SU-DHL-6 (cell line): Measurements from ENCODE around the gene APBA2.

Experiments
- H2AFZ ChIP-seq: fragments of 200-600 bp; sonication (generic); 2 replicates; pipeline ENCODE4 v1.6.1; 2014; ENCODE audit warnings: low read depth, mild to moderate bottlenecking, moderate library complexity, mixed read lengths, antibody characterized with exemption, low read length; ENCODE audit not compliant: severe bottlenecking
- H3F3A ChIP-seq: fragments of 200-600 bp; shearing (Covaris generic); 2 replicates; pipeline ENCODE4 v1.6.0; 2016; ENCODE audit warnings: antibody characterized with exemption, mild to moderate bottlenecking; ENCODE audit not compliant: insufficient read depth
- H3K27ac ChIP-seq: fragments of 200-600 bp; sonication (generic); 2 replicates; pipeline ENCODE4 v1.5.1; 2016; ENCODE audit warnings: low read depth, mild to moderate bottlenecking, low read length, moderate library complexity, mixed read lengths
- H3K27me3 ChIP-seq: fragments of 200-600 bp; sonication (generic), shearing (Covaris generic); 2 replicates; pipeline ENCODE4 v1.6.0; 2014; ENCODE audit warnings: mild to moderate bottlenecking, low read length
- H3K36me3 ChIP-seq: fragments of 200-600 bp; sonication (generic); 2 replicates; pipeline ENCODE4 v1.6.1; 2014; ENCODE audit warnings: mild to moderate bottlenecking, low read length, mixed read lengths
- H3K4me2 ChIP-seq: fragments of 300-600, 200-600 bp; shearing (Covaris generic), sonication (generic); 2 replicates; pipeline ENCODE4 v1.6.0; 2014; ENCODE audit warnings: low read length, low read depth, mild to moderate bottlenecking; ENCODE audit not compliant: poor library complexity, severe bottlenecking
- H3K4me3 ChIP-seq: fragments of 200-600 bp; sonication (generic); 2 replicates; pipeline ENCODE4 v1.5.1; 2014; ENCODE audit warnings: antibody characterized with exemption, low read length, mild to moderate bottlenecking, mixed read lengths; ENCODE audit not compliant: insufficient read depth, poor library complexity, severe bottlenecking
- H3K79me2 ChIP-seq: fragments of 200-600 bp; sonication (generic); 2 replicates; pipeline ENCODE4 v1.6.1; 2014; ENCODE audit warnings: mild to moderate bottlenecking, low read length, moderate library complexity; ENCODE audit not compliant: insufficient read depth
- H3K9ac ChIP-seq: fragments of 200-600 bp; sonication (generic); 2 replicates; pipeline ENCODE4 v1.7.0; 2014; ENCODE audit warnings: mild to moderate bottlenecking, low read length
- H3K9me2 ChIP-seq: fragments of 200-600 bp; sonication (generic); replicated peaks from 2 replicates; pipeline ENCODE4 v1.6.1; 2014; ENCODE audit warnings: low read length; ENCODE audit not compliant: insufficient read depth
- H3K9me3 ChIP-seq: fragments of 200-600 bp; sonication (generic); 2 replicates; pipeline ENCODE4 v1.6.1; 2014; ENCODE audit warnings: low read length, mixed read lengths; ENCODE audit not compliant: insufficient read depth
- H4K20me1 ChIP-seq: fragments of 200-600 bp; sonication (generic); 2 replicates; pipeline ENCODE4 v1.6.1; 2014; ENCODE audit warnings: low read depth, mild to moderate bottlenecking, antibody characterized with exemption, low read length, moderate library complexity, mixed read lengths
- CTCF ChIP-seq: fragments of 200-600 bp; sonication (generic); IDR thresholded peaks from one replicate; pipeline ENCODE4 v1.5.1; 2017; ENCODE audit warnings: antibody characterized with exemption, mild to moderate bottlenecking, low read length, moderate library complexity; ENCODE audit not compliant: insufficient read depth, poor library complexity, severe bottlenecking
- EZH2phosphoT487 ChIP-seq: fragments of 200-600 bp; sonication (generic), shearing (Covaris generic); conservative IDR thresholded peaks from 2 replicates; pipeline ENCODE4 v1.6.1; 2018; ENCODE audit warnings: mild to moderate bottlenecking, antibody characterized with exemption, low read length, moderate library complexity, mixed read lengths

APBA2 gene

GRCh38 chr15:28914483-28915023 lies 28.8 kb downstream of the APBA2 start:
- no peak overlapping the region for H3K27ac ChIP-seq
- H3K4me3 ChIP-seq = no peak overlapping the region
- H4K20me1 ChIP-seq = no peaks in the 10 kb centered on the region
- H3K4me2 ChIP-seq = no peak overlapping the region
- H3K27me3 ChIP-seq = no peaks in the 10 kb centered on the region
- H3F3A ChIP-seq = no peaks in the 10 kb centered on the region
- TF ChIP-seq CTCF = no peak
- no peak for TF ChIP-seq EZH2phosphoT487
- no peaks in the 10 kb centered on the region for H3K36me3 ChIP-seq
- H3K79me2 ChIP-seq = no peaks in the 10 kb centered on the region
- H3K9me2 ChIP-seq = no peaks in the 10 kb centered on the region
- H3K9ac ChIP-seq = no peak overlapping the region
- no peaks in the 10 kb centered on the region for H3K9me3 ChIP-seq
- H2AFZ ChIP-seq = no peak overlapping the region

GRCh38 chr15:28915041-28915810 lies 29.5 kb downstream of the APBA2 start:
- no peak overlapping the region for H3K9ac ChIP-seq
- H3K9me2 ChIP-seq = no peaks in the 10 kb centered on the region
- H3K4me3 ChIP-seq = no peak overlapping the region
- no peak overlapping the region for H3K4me2 ChIP-seq
- H2AFZ ChIP-seq = no peak overlapping the region
- no peaks in the 10 kb centered on the region for H4K20me1 ChIP-seq
- no peaks in the 10 kb centered on the region for H3K79me2 ChIP-seq
- H3K27me3 ChIP-seq = no peaks in the 10 kb centered on the region
- H3F3A ChIP-seq = no peaks in the 10 kb centered on the region
- no peaks in the 10 kb centered on the region for H3K9me3 ChIP-seq
- no peaks in the 10 kb centered on the region for H3K36me3 ChIP-seq
- TF ChIP-seq EZH2phosphoT487 (no peak), CTCF (no peak)
- H3K27ac ChIP-seq = no peak overlapping the region

GRCh38 chr15:28915935-28916334 lies 30.2 kb downstream of the APBA2 start:
- Histone ChIP-seq H3K27ac (no peak overlapping the region), H3K27me3 (no peaks in the 10 kb centered on the region), H3K4me3 (no peak overlapping the region), H3K9me3 (no peaks in the 10 kb centered on the region), H3F3A (no peaks in the 10 kb centered on the region), H3K9me2 (no peaks in the 10 kb centered on the region), H2AFZ (no peak overlapping the region), H3K9ac (no peak overlapping the region), H3K79me2 (no peaks in the 10 kb centered on the region), H3K4me2 (no peak overlapping the region), H3K36me3 (no peaks in the 10 kb centered on the region), H4K20me1 (no peaks in the 10 kb centered on the region)
- no peak for TF ChIP-seq EZH2phosphoT487
- no peak for TF ChIP-seq CTCF
